ENCODE measurements around the gene AUTS2. TPM values are rescaled to one million over a fixed set of nuclear protein-coding genes. Genes with fewer than 3 reads are reported as not detected.

AUTS2 gene
- polyA plus RNA-seq, 1 donor (not counting 4 experiments of a cell fraction or from before 2014, with no cell fraction given) = 4.7 TPM

DNA sequence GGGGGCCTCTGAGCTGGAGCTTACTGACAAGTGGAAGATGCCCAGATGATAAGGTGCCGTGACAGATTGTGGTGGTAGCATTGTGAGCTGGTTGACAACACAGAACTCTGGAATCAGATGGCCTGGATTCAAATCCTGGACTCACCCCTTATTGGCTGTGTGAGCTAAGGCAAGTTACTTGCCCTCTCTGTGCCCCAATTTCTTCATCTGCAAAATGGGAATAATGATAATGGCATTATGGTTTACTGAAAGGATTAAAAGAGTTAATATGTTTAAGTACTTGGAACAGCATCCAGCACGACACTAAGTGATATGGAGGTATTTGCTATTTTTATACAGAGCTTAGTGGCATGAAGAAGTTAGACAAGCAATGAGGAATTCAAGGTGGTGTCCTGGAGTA is 1067.7 kb downstream of the AUTS2 start:
- no peak overlapping the region for H3K9ac ChIP-seq (ENCODE audit: control insufficient read depth, extremely low read depth, insufficient read depth, low read length)
- H3K36me3 ChIP-seq (ENCODE audit: control insufficient read depth in 2 of 2, extremely low read depth in 1 of 2, insufficient read depth in 2 of 2, low read length in 2 of 2) = no peaks in the 10 kb centered on the region
- H3K9me1 ChIP-seq (ENCODE audit: control insufficient read depth, extremely low read depth, insufficient read depth, low read length) = peaks cover 3% of the 10 kb centered on the region
- TF ChIP-seq, protein P1, sequence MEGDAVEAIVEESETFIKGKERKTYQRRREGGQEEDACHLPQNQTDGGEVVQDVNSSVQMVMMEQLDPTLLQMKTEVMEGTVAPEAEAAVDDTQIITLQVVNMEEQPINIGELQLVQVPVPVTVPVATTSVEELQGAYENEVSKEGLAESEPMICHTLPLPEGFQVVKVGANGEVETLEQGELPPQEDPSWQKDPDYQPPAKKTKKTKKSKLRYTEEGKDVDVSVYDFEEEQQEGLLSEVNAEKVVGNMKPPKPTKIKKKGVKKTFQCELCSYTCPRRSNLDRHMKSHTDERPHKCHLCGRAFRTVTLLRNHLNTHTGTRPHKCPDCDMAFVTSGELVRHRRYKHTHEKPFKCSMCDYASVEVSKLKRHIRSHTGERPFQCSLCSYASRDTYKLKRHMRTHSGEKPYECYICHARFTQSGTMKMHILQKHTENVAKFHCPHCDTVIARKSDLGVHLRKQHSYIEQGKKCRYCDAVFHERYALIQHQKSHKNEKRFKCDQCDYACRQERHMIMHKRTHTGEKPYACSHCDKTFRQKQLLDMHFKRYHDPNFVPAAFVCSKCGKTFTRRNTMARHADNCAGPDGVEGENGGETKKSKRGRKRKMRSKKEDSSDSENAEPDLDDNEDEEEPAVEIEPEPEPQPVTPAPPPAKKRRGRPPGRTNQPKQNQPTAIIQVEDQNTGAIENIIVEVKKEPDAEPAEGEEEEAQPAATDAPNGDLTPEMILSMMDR (optimal IDR thresholded peaks at IDR 0.05 in 1 of 3, IDR thresholded peaks at IDR 0.05 in 1 of 3, conservative IDR thresholded peaks at IDR 0.05 in 1 of 3; ENCODE audit: extremely low read depth in 1 of 3, insufficient read depth in 2 of 3, low read length in 3 of 3) = no peak
- TF ChIP-seq EZH2 (IDR thresholded peaks at IDR 0.05; ENCODE audit: low read length) = no peak
- DNase-seq (ENCODE audit: low read depth, low spot score) = no peak
- H3K4me1 ChIP-seq (ENCODE audit: control insufficient read depth, extremely low read depth, insufficient read depth, low read length) = peaks cover 16% of the 10 kb centered on the region
- FAIRE-seq = no peak
- no peaks in the 10 kb centered on the region for H3K79me2 ChIP-seq (ENCODE audit: control insufficient read depth, insufficient read depth, low read length)
- H4K20me1 ChIP-seq (ENCODE audit: control insufficient read depth, extremely low read depth, insufficient read depth, low read length) = no peaks in the 10 kb centered on the region
- dilution Hi-C loops (cut with MboI; ENCODE audit: extremely low pct_ligation_motif_present, low sequenced_read_pairs) = no loop called here
- H3K27ac ChIP-seq (ENCODE audit: control insufficient read depth, insufficient read depth, low read length) = no peak overlapping the region
- H3K27me3 ChIP-seq (ENCODE audit: control insufficient read depth, extremely low read depth, insufficient read depth, low read length) = no peaks in the 10 kb centered on the region
- no peaks in the 10 kb centered on the region for H3K9me3 ChIP-seq (ENCODE audit: control insufficient read depth, low read depth, low read length)
- H2AFZ ChIP-seq (ENCODE audit: control insufficient read depth, low read length) = no peak overlapping the region
- H3K4me2 ChIP-seq (ENCODE audit: control insufficient read depth, extremely low read depth, insufficient read depth, low read depth, low read length) = no peak overlapping the region
- H3K4me3 ChIP-seq (ENCODE audit: control insufficient read depth in 2 of 3, extremely low read depth in 1 of 3, insufficient read depth in 2 of 3, low read depth in 1 of 3, low read length in 3 of 3) = no peak overlapping the region

DNA sequence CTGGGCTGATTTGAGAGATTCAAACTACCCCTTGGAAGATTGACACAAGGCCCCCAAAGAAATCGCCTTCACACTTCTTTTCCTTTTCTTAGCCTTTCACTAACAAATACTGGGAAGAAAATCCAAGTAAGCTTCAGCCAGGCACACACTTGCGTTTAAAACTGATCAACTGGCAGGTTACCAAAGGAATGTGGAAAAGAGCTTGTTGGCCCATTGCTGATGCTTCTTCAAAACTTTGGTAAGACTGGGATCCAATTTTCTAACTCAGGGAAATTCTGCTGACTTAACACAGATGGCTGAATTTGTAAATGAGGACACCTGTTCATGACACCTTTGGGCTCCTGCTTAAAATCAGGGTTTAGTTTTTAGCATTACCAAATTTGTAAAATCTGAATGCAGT is 1069.1 kb downstream of the AUTS2 start:
- Histone ChIP-seq H3K27me3 (ENCODE audit: control insufficient read depth, extremely low read depth, insufficient read depth, low read length) (no peaks in the 10 kb centered on the region), H4K20me1 (ENCODE audit: control insufficient read depth, extremely low read depth, insufficient read depth, low read length) (no peaks in the 10 kb centered on the region), H3K9ac (ENCODE audit: control insufficient read depth, extremely low read depth, insufficient read depth, low read length) (no peak overlapping the region), H3K79me2 (ENCODE audit: control insufficient read depth, insufficient read depth, low read length) (no peaks in the 10 kb centered on the region), H3K9me3 (ENCODE audit: control insufficient read depth, low read depth, low read length) (no peaks in the 10 kb centered on the region), H3K36me3 (ENCODE audit: control insufficient read depth in 2 of 2, extremely low read depth in 1 of 2, insufficient read depth in 2 of 2, low read length in 2 of 2) (no peaks in the 10 kb centered on the region), H3K4me1 (ENCODE audit: control insufficient read depth, extremely low read depth, insufficient read depth, low read length) (peaks cover 16% of the 10 kb centered on the region), H3K27ac (ENCODE audit: control insufficient read depth, insufficient read depth, low read length) (no peak overlapping the region), H2AFZ (ENCODE audit: control insufficient read depth, low read length) (no peak overlapping the region), H3K4me3 (ENCODE audit: control insufficient read depth in 2 of 3, extremely low read depth in 1 of 3, insufficient read depth in 2 of 3, low read depth in 1 of 3, low read length in 3 of 3) (no peak overlapping the region), H3K9me1 (ENCODE audit: control insufficient read depth, extremely low read depth, insufficient read depth, low read length) (peaks cover 3% of the 10 kb centered on the region), H3K4me2 (ENCODE audit: control insufficient read depth, extremely low read depth, insufficient read depth, low read depth, low read length) (no peak overlapping the region)
- no peak for FAIRE-seq
- dilution Hi-C loops (cut with MboI; ENCODE audit: extremely low pct_ligation_motif_present, low sequenced_read_pairs) = no loop called here
- no peak for TF ChIP-seq EZH2 (IDR thresholded peaks at IDR 0.05; ENCODE audit: low read length)
- TF ChIP-seq, protein P1 (optimal IDR thresholded peaks at IDR 0.05 in 1 of 3, IDR thresholded peaks at IDR 0.05 in 1 of 3, conservative IDR thresholded peaks at IDR 0.05 in 1 of 3; ENCODE audit: extremely low read depth in 1 of 3, insufficient read depth in 2 of 3, low read length in 3 of 3) = no peak
- DNase-seq (ENCODE audit: low read depth, low spot score) = no peak
